H7 (cell line): ENCODE results near the gene EML6. TPM values are rescaled to one million over a fixed set of nuclear protein-coding genes. Genes with fewer than 3 reads are reported as not detected.

Source experiments
- DNase-seq: peaks from one replicate; pipeline ENCODE4 v3.0.0; 2012
- H3K27me3 ChIP-seq: 2 replicates; pipeline ENCODE4 v1.6.0; 2011; ENCODE audit warnings: mild to moderate bottlenecking, low read length; ENCODE audit not compliant: control insufficient read depth, insufficient read depth
- H3K36me3 ChIP-seq: replicated peaks from 2 replicates; pipeline ENCODE4 v1.5.1; 2011; ENCODE audit warnings: low read length; ENCODE audit not compliant: control insufficient read depth, insufficient read depth
- H3K4me3 ChIP-seq: 2 replicates; pipeline ENCODE4 v1.5.1; 2011; ENCODE audit warnings: low read depth, mild to moderate bottlenecking, control low read depth, low read length, moderate library complexity; ENCODE audit not compliant: insufficient read depth
- total RNA-seq: library from RNA; depleted of rRNA; stranded (reverse); fragments of >200 nt; shearing (Covaris generic); gene quantifications from 2 replicates; pipeline ENCODE4 v1.2.3, GENCODE V29; 2014

EML6 gene
- total RNA-seq, 1 experiment from 2014 or later, result 0.52 TPM

DNA sequence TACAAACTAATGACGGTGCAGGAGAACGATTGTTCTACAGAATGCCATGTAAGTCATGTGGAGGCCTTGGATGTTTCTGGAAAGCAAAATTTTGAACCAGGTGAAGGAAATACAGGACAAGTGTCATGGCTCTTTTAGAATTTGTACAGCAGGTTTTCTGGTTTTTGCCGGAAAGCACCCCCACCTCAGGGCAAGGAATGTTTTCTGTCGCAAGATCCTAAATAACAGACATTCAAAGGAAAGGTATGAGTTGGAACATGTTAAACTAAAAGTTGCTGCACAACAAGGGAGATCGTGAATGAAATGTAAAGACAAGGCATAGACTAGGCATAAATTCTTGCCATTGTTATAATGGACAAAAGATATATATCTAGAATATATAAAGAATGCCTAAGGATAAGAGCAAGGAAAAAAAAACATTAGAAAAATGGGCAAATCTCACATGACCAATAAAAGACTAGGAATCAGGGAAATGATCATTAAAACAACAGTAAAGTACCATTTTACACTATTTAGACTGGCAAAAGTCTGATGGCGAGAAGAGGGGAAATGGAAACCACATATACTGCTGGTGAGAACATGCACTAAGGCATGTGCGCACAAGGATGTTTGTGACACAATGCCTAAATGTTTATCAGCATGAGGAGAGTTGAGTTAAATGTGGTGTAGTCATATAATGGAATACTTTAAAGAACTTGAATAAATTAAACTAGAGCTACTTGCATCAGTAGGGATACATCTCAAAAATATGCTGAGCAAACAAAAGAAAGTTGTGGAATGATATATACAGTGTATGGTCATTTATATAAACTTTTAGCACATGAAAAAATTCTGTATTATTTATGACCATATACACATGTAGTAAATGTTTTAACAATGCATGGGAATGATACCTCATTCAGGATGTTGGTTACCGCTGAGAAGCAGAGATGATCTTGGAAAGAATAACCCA, 127.0 kb downstream of the EML6 start:
- H3K27me3 ChIP-seq, result no peaks in the 10 kb centered on the region
- H3K36me3 ChIP-seq, result no peaks in the 10 kb centered on the region
- no peak overlapping the region for H3K4me3 ChIP-seq
- DNase-seq, result no peak

DNA sequence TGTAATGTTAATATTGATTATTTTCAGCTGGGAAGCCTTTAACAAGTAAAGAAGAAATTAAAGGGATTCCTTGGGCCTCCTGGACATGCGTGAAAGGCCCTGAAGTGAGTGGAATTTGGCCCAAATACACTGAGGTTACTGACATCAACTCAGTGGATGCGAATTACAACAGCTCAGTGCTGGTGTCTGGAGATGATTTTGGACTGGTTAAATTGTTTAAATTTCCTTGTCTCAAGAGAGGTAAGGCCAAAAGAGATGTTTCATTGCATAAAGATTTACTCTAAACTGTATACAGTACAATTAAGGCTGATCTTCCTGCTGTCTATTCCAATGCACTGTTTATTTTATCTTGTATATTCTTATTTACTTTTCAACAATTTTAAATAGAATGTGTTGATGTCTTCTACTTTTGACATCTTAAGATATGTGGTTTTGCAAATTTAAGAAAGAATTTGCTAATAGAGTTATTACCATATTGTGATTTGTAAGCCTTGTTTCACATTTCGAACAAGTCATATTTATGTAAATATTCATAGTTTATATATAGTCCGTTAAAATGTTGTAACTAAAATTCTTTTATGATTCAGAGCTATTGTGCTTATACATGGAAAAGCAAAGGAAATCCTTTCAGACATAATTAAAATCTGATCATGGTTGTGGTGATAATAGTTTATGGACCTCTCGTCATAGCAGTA, 130.3 kb downstream of the EML6 start:
- H3K36me3 ChIP-seq, result no peaks in the 10 kb centered on the region
- DNase-seq, result no peak
- H3K27me3 ChIP-seq, result no peaks in the 10 kb centered on the region
- H3K4me3 ChIP-seq, result no peak overlapping the region

DNA sequence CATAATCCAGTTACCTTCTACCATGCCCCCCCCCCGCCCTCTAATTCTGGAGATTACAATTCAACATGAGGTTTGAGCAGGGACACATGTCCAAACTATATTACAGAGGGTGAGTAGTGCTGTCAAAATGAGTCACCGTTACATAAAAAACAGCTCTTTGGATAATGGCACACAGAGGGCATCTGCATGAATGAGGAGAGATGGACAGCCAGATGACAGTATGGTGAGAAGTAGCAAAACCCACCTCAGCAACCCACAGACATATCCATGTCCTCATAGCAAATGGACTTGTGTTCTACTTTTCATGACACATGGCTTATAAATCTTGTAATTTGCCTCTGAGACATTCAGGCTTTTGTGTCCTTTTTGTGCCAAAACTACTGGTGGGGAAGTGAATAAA, 132.0 kb downstream of the EML6 start:
- DNase-seq, result no peak
- Histone ChIP-seq H3K36me3 (no peaks in the 10 kb centered on the region), H3K27me3 (no peaks in the 10 kb centered on the region), H3K4me3 (no peak overlapping the region)

DNA sequence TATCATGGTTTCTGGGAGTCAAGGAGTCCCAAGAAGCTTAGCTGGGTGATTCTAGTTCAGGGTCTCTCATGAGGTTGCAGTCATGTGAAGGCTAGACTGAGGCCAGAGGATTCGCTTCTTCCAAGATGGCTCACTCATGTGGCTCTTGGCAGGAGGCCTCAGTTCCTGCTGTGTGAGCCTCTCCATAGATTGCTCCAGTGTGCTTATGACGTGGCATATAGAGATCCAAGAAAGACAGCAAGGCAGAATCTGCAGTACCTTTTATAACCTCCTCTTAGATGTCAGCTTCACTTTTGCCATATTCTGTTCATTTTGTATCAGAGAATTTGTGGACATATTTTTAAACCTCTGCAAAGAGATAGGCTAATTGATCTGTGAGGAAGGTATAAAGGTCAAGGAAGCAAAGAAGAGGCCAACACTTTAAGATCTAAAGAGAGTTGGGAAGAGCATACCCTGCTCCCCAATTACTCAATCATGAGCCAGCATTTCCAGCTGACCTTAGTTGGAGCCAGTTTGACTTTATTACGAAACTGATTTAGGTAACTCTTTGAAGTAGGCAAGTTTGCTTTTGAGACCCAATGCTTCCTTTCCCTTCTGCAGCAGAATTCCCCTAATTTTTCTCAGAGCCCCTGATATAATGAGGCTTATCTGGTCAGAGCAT, 134.7 kb downstream of the EML6 start:
- no peaks in the 10 kb centered on the region for H3K36me3 ChIP-seq
- DNase-seq, result no peak
- no peak overlapping the region for H3K4me3 ChIP-seq
- H3K27me3 ChIP-seq, result no peaks in the 10 kb centered on the region

DNA sequence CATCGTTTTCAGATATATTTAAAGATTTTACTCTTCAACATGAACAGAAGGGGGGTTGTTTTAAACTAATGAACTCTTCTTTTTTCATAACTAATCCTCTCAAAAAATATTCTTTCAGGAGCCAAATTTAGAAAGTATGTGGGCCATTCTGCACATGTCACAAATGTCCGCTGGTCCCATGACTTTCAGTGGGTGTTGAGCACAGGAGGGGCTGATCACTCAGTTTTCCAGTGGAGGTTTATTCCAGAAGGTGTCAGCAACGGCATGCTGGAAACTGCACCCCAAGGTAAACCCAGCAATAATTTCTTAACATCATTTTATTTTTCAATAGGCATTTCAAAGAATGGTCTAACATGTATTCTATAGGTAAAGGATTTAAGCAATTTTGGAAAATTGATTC, 136.0 kb downstream of the EML6 start:
- no peaks in the 10 kb centered on the region for H3K36me3 ChIP-seq
- no peak overlapping the region for H3K4me3 ChIP-seq
- DNase-seq, result no peak
- no peaks in the 10 kb centered on the region for H3K27me3 ChIP-seq

DNA sequence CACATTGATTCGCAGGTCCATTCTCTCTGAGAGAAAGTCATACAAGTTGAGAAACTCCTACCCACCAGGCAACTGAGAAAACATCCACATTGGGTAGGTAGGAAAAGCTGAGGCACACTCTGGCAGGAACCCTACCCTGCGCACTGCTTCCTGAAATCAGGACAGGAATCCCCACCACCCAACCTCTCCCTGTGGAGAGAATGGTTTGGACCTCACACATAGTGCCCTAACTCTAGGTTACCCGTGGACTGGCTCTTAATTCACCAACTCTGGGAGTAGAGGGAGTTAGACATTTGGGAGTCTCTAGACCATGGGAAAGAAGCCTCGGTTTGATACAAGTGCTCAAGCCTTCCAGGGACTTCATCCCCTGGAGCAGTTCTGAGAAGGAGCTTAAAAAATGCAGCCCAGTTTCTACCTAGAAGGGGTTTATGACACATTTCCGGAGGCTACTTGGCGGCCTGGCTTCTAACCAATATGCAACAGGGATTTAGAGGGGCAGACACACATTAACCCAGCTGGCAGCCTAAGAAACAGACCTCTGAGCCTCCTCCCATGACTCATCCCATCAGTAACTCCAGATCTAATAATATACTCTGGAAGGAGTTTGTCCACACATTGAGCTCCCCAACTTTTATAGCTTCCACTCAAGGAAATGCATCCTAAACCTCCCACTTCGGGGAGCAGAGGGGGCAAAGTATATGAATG, 136.7 kb downstream of the EML6 start:
- no peak for DNase-seq
- Histone ChIP-seq H3K4me3 (no peak overlapping the region), H3K36me3 (no peaks in the 10 kb centered on the region), H3K27me3 (no peaks in the 10 kb centered on the region)

DNA sequence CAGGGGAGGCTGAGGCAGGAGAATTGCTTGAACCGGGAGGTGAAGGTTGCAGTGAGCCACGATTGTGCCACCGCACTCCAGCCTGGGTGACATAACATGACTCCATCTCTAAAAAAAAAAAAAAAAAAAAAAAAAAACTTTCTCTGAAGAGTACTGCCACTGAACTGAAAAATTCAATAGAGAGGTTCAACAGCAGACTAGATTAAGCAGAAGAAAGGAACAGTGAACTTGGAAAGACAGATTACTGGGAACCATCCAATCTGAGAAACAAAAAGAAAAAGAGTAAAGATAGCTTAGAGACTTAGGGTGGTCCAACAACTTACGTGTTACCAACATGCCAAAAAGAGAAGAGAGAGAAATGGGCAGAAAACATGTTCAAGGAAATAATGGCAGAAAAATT, 138.8 kb downstream of the EML6 start:
- H3K4me3 ChIP-seq, result no peak overlapping the region
- H3K27me3 ChIP-seq, result no peaks in the 10 kb centered on the region
- DNase-seq, result no peak
- H3K36me3 ChIP-seq, result no peaks in the 10 kb centered on the region

DNA sequence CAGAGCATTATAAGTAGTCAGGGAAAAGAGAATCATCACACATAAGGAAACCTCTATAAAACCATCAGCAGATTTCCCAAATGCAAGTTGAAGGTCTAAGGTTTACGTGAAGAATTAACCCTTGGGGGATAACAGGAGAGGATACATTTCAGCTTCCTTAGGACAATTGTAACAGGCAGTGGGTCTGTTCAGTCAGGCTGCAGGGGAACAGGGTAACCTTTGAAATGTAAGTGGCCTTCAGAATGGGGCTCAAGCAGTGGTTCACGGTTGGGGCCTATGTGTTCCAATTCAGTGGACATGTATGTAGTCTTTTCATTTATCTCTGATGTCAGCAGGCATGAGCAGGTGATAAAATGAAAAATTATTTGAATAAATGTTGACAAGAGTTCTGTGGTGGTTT, 139.3 kb downstream of the EML6 start:
- Histone ChIP-seq H3K27me3 (no peaks in the 10 kb centered on the region), H3K4me3 (no peak overlapping the region), H3K36me3 (no peaks in the 10 kb centered on the region)
- no peak for DNase-seq

DNA sequence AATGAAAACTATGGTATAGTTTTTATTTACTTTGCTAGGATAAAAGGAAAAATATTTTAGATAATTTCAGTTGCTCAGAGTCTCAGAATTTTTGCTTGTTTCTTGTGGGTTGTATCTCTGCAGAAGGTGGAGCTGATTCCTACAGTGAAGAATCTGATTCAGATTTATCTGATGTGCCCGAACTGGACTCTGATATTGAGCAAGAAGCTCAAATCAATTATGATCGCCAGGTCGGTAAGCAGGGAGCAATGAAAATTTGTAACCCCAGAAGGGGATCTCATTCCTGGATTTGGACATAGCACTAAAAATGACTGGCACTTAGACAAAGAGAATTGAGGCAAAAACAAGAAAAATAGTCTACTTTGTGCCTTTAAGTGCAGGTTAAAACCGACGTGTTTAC, 140.2 kb downstream of the EML6 start:
- H3K27me3 ChIP-seq, result no peaks in the 10 kb centered on the region
- no peak for DNase-seq
- no peaks in the 10 kb centered on the region for H3K36me3 ChIP-seq
- no peak overlapping the region for H3K4me3 ChIP-seq

DNA sequence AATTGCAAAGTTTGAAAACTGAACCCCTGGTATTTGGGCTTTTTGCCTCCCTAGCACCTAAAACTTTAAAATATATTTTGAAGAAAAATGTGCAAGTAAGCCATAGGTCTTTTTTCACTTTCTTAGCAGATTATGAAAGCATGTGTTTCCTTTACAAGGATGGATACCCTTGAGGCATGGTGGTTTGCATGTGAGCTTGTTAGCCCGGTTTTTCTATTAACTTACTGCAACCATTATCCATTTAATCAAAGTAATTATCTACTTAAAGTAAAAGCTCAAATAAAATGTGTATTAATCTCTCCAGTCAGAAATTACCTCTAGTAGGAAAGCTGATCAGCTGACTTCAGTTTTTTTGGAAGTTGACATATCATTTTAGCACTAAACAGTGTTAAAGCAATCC, 140.6 kb downstream of the EML6 start:
- no peak for DNase-seq
- H3K36me3 ChIP-seq, result no peaks in the 10 kb centered on the region
- no peak overlapping the region for H3K4me3 ChIP-seq
- no peaks in the 10 kb centered on the region for H3K27me3 ChIP-seq

DNA sequence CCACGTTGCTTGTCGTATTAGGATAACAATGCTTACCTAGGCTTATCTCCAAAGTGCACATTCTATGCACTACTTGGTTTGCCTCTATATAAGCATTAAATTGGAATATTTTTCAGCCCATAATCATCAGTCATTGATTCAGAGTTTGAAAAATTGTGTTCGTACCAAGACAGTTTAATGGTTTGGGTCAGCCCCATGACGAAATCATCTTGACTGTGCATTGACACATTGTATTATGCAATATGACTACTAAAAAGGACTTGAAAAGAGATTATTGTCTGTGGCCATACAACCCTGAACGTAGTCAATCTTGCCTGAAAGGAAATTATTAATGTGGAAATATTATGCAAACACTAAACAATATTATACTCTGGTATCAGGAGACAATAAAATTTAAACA, 141.3 kb downstream of the EML6 start:
- no peak overlapping the region for H3K4me3 ChIP-seq
- no peak for DNase-seq
- H3K36me3 ChIP-seq, result no peaks in the 10 kb centered on the region
- H3K27me3 ChIP-seq, result no peaks in the 10 kb centered on the region

DNA sequence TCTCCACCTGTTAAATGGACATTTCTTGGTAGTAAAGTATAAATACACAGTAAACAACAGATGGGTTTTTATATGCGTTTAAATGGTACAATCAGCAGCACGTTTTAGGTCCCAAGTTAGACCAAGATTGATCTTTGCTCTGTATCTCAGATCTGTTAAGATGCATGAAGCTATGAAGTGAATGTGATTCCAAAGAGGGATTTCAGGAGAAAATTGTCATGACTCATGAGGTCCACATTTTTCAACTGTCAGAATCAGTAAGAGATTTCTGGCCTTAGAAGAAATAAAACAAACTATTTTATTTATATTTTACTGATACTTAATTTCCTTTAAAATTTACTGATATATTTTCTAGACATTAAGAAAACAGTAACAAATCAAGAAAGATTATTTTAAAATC, 142.7 kb downstream of the EML6 start:
- no peak overlapping the region for H3K4me3 ChIP-seq
- H3K36me3 ChIP-seq, result no peaks in the 10 kb centered on the region
- no peaks in the 10 kb centered on the region for H3K27me3 ChIP-seq
- no peak for DNase-seq

DNA sequence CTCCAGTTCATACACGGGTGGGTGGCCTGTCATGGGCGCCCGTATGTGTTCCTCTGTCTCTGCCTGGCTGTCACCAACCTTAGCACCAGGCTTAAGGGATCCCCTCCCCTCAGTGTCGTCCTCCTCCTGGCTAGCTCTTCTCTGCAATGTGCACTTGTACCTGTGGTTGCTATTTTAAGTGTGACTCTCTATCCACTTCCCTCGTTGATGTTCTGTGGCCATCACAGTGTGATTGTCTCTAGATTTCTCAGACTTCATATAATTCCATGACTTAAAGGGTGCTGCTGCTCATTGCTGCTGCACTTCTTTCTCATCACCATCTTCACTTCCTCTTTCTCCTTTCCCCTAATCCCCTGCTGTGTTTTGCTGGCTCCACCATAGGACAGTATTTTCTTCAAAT, 143.4 kb downstream of the EML6 start:
- no peak for DNase-seq
- H3K36me3 ChIP-seq, result no peaks in the 10 kb centered on the region
- no peak overlapping the region for H3K4me3 ChIP-seq

DNA sequence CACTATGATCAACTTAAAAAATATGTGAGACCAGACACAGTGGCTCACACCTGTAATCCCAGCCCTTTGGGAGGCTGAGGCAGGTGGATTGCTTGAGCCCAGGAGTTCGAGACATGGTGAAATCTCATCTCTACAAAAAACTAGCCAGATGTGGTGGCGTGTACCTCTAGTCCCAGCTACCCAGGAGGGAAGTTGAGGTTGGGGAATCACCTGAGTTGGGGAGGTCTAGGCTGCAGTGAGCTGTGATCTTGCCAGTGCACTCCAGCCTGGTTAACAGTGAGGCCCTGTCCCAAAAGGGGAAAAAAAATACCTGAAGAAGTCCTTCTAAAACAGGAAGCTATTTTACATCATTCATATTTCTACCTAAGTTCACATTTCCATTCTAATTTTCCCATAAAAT, 144.0 kb downstream of the EML6 start:
- H3K36me3 ChIP-seq, result no peaks in the 10 kb centered on the region
- H3K27me3 ChIP-seq, result no peaks in the 10 kb centered on the region
- DNase-seq, result no peak
- H3K4me3 ChIP-seq, result no peak overlapping the region

More for the DNA sequence above, 143.4 kb downstream of the EML6 start:
- no peaks in the 10 kb centered on the region for H3K27me3 ChIP-seq
